ENCODE measurements around the gene DEXI.

DEXI gene

GRCh38 chr16:10942352-10943063 lies at the start of gene DEXI:
TSS of gene DEXI (minus strand) at chr16:10942468. CDS start at chr16:10942005, 463 bp downstream.
- peak; percentile 60 for DNase-seq

- DNase-seq, result no peak
These were observed 48.1 kb upstream of the DEXI start for GRCh38 chr16:10990378-10990777.

GRCh38 chr16:10989559-10989958 lies 47.3 kb upstream of the DEXI start:
- no peak for DNase-seq

GRCh38 chr16:10988879-10989278 lies 46.6 kb upstream of the DEXI start:
- DNase-seq, result no peak

- no peak for DNase-seq
These were observed 46.0 kb upstream of the DEXI start for GRCh38 chr16:10988164-10988803.

- DNase-seq, result no peak
These were observed 45.3 kb upstream of the DEXI start for GRCh38 chr16:10987361-10988163.

GRCh38 chr16:10984509-10984908 lies 42.2 kb upstream of the DEXI start:
- no peak for DNase-seq

GRCh38 chr16:10983159-10983558 lies 40.9 kb upstream of the DEXI start:
- DNase-seq, result no peak

GRCh38 chr16:10982465-10983150 lies 40.3 kb upstream of the DEXI start:
- DNase-seq, result no peak

- no peak for DNase-seq
These were observed 39.5 kb upstream of the DEXI start for GRCh38 chr16:10981697-10982216.

- DNase-seq, result no peak
These were observed 38.5 kb upstream of the DEXI start for GRCh38 chr16:10980813-10981212.

- no peak for DNase-seq
These were observed 37.7 kb upstream of the DEXI start for GRCh38 chr16:10979717-10980601.

- DNase-seq, result no peak
These were observed 36.7 kb upstream of the DEXI start for GRCh38 chr16:10978871-10979446.

- no peak for DNase-seq
These were observed 35.9 kb upstream of the DEXI start for GRCh38 chr16:10978124-10978523.

- no peak for DNase-seq
These were observed 34.4 kb upstream of the DEXI start for GRCh38 chr16:10976634-10977033.

- DNase-seq, result no peak
These were observed 30.7 kb upstream of the DEXI start for GRCh38 chr16:10972819-10973464.

- DNase-seq, result no peak
These were observed 30.0 kb upstream of the DEXI start for GRCh38 chr16:10972108-10972818.

- DNase-seq, result peak; percentile 56
These were observed 29.3 kb upstream of the DEXI start for GRCh38 chr16:10971560-10971961.

GRCh38 chr16:10970065-10970464 lies 27.8 kb upstream of the DEXI start:
- DNase-seq, result no peak

- DNase-seq, result no peak
These were observed 27.3 kb upstream of the DEXI start for GRCh38 chr16:10969615-10970014.

Data from DMS79 (cell line).